HepG2 (cell line): ENCODE data around the gene ZNF627. TPM values are rescaled to one million over a fixed set of nuclear protein-coding genes. Genes with fewer than 3 reads are reported as not detected.

Experiments used
- CSRNP1 ChIP-seq: sonication (generic); formaldehyde crosslinking; IDR thresholded peaks from 2 replicates; pipeline ENCODE4 v1.8.1; 2023; ENCODE audit warnings: mild to moderate bottlenecking, missing genetic modification reagents
- HOXA9 ChIP-seq: sonication (generic); formaldehyde crosslinking; IDR thresholded peaks from 2 replicates; pipeline ENCODE4 v1.8.1; 2022; ENCODE audit warnings: missing genetic modification reagents, mild to moderate bottlenecking, moderate library complexity, borderline replicate concordance
- MLX ChIP-seq: IDR thresholded peaks from 2 replicates; pipeline ENCODE4 v1.6.1; 2016
- NR0B2 ChIP-seq: sonication (generic); formaldehyde crosslinking; IDR thresholded peaks from 2 replicates; pipeline ENCODE4 v1.4.0; 2020; ENCODE audit warnings: mild to moderate bottlenecking, missing genetic modification reagents
- PATZ1 ChIP-seq: sonication (generic); formaldehyde crosslinking; IDR thresholded peaks from 2 replicates; pipeline ENCODE4 v1.4.0; 2020; ENCODE audit warnings: missing genetic modification reagents
- ZBTB49 ChIP-seq: sonication (generic); formaldehyde crosslinking; IDR thresholded peaks from 2 replicates; pipeline ENCODE4 v1.4.0; 2020; ENCODE audit warnings: missing genetic modification reagents, borderline replicate concordance
- ZNF646 ChIP-seq: sonication (generic); formaldehyde crosslinking; IDR thresholded peaks from 2 replicates; pipeline ENCODE4 v1.9.0; 2021; ENCODE audit warnings: mild to moderate bottlenecking, missing genetic modification reagents
- ZNF709 ChIP-seq: sonication (generic); formaldehyde crosslinking; IDR thresholded peaks from 2 replicates; pipeline ENCODE4 v1.5.0; 2020; ENCODE audit warnings: mild to moderate bottlenecking, missing genetic modification reagents
- polyA plus RNA-seq, 8 experiments: library from polyadenylated mRNA; depleted of rRNA in 3 of 8; stranded (reverse) in 7 of 8; unstranded in 1 of 8; fragments of >200 nt; fragmentation: Illumina TruSeq in 4 of 8; extraction: Trizol in 4 of 8; gene quantifications; 2 replicates each; pipeline versions ENCODE4 v1.2.1 to v1.2.3, GENCODE V29; 2011 to 2016; ENCODE audit warnings: low read depth in 4 of 8, missing spikeins in 1 of 8, mixed read lengths in 1 of 8; ENCODE audit not compliant: insufficient read depth in 1 of 8
- total RNA-seq, 5 experiments: library from RNA; depleted of rRNA; stranded (reverse); fragments of >200 nt; fragmentation: Illumina TruSeq; extraction: Trizol; gene quantifications; 2 replicates each; pipeline ENCODE4 v1.2.3, GENCODE V29; 2016; ENCODE audit warnings: low read depth in 1 of 5

ZNF627 gene
- total and polyA plus RNA-seq, 2 of the 13 experiments (the other 11 are each of a cell fraction or from before 2014, with no cell fraction given): 4.2 to 12.7 TPM

GRCh38 chr19:11580116-11580515, 17.2 kb upstream of the ZNF627 start (continued):
- TF ChIP-seq ZNF646 (CRISPR knock-in tag) (no peak), CSRNP1 (CRISPR knock-in tag) (no peak), ZNF709 (CRISPR knock-in tag) (no peak), PATZ1 (CRISPR knock-in tag) (no peak), MLX (CRISPR knock-in tag) (no peak), HOXA9 (CRISPR knock-in tag) (no peak), NR0B2 (CRISPR knock-in tag) (no peak), ZBTB49 (CRISPR knock-in tag) (no peak)
